HUES64 (cell line): ENCODE data around the gene MUC6.

Experiments
- H3K27ac ChIP-seq: 2 replicates; pipeline ENCODE4 v1.7.0; 2013; ENCODE audit warnings: low read depth, low read length, inconsistent platforms
- H3K27me3 ChIP-seq: 2 replicates; pipeline ENCODE4 v1.6.1; 2013; ENCODE audit warnings: mild to moderate bottlenecking, low read length; ENCODE audit not compliant: insufficient read depth
- H3K36me3 ChIP-seq: 2 replicates; pipeline ENCODE4 v1.6.1; 2013; ENCODE audit warnings: mild to moderate bottlenecking, low read length; ENCODE audit not compliant: insufficient read depth
- H3K4me1 ChIP-seq: 2 replicates; pipeline ENCODE4 v1.6.1; 2013; ENCODE audit warnings: mild to moderate bottlenecking, low read length, moderate library complexity; ENCODE audit not compliant: insufficient read depth
- H3K4me3 ChIP-seq: 2 replicates; pipeline ENCODE4 v1.5.1; 2013; ENCODE audit warnings: mild to moderate bottlenecking, low read length, moderate library complexity
- H3K9ac ChIP-seq: 2 replicates; pipeline ENCODE4 v1.6.1; 2013; ENCODE audit warnings: mild to moderate bottlenecking, low read depth, low read length
- H3K9me3 ChIP-seq: 2 replicates; pipeline ENCODE4 v1.6.1; 2013; ENCODE audit warnings: low read depth, low read length; ENCODE audit not compliant: insufficient read depth
- WGBS: fragments of 150-250, 120-280 bp; methylation state at CpG from one replicate; pipeline ENCODE4 v1.1.7; 2013; ENCODE audit warnings: missing lambda C conversion rate; 5-methylcytosine and 5-hydroxymethylcytosine counted together

Gene MUC6

DNA sequence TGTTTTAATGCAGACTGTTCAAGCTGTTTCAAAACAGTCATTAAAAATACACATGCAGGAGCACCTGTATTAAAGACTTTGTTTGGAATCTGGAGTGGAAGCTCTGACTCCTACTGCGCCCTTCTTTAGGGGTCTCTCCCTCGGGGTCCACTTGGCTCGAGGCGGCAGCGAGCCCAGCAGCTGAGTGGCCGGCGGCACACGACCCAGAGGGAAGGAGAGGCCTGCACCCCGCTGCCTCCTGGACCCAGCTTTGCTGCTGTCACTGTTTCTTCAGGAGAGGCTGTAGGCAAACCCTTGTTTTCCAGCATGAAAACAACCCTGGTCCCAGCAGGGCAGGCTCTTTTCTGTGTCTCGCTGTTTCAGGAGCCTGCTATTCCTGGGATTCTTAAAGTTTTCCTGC is 29.2 kb downstream of the MUC6 start:
- peaks cover 93% of the 10 kb centered on the region for H3K36me3 ChIP-seq
- H3K4me3 ChIP-seq, result no peak overlapping the region
- no peak overlapping the region for H3K27ac ChIP-seq
- H3K9ac ChIP-seq, result no peak overlapping the region
- no peaks in the 10 kb centered on the region for H3K4me1 ChIP-seq
- 95% methylated on average over 10 of the region's 10 CpGs for WGBS
- H3K9me3 ChIP-seq, result no peaks in the 10 kb centered on the region
- no peaks in the 10 kb centered on the region for H3K27me3 ChIP-seq

DNA sequence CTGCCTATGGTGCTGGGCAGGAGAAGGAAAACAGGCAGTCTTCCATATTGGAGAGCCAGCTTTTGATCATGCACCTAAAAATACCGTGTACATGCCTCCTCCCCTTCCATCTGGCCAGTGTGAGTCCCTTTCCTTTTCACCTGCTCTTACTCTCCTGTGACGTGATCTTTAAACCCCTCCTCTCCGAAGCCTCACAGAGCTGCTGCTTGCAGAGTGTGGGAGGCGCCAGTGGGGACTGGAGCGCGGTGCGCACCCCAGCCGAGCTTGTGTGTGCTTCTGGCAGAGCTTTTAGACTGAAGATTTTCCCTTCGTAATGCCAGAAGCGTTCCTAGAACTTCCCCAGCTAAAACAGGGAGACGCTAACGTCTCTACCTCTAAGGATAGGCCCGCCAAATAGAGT is 29.8 kb downstream of the MUC6 start:
- Histone ChIP-seq H3K36me3 (peaks cover 95% of the 10 kb centered on the region), H3K27me3 (no peaks in the 10 kb centered on the region), H3K4me1 (no peaks in the 10 kb centered on the region), H3K9ac (no peak overlapping the region), H3K27ac (no peak overlapping the region), H3K4me3 (no peak overlapping the region), H3K9me3 (no peaks in the 10 kb centered on the region)
- WGBS, result 92% methylated on average over 13 of the region's 13 CpGs

DNA sequence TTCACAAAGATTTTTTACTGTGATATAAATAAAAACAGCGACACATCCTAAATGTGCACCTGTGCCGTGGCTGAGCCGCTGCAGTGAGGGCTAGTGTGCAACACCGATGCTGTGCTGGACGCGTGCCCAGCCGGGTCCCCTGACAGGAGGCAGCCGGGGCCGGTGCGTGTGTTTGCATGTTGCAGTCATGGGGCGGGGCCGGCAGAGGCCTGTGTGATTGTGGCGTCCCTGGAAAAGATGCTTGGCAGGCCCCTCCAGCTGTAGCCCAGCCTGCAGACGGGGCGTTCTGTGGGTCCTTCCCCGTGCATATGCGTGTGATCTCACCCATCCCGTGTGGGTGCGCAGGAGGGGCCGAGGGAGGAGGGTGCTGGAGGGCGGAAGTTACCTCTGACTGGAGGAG is 30.6 kb downstream of the MUC6 start:
- WGBS, result 95% methylated on average over 21 of the region's 21 CpGs
- no peak overlapping the region; the same call in 1 of the 2 replicates for H3K9ac ChIP-seq
- H3K9me3 ChIP-seq, result no peaks in the 10 kb centered on the region

GRCh38 chr11:1003159-1003558 is 33.4 kb downstream of the MUC6 start:
- 92% methylated on average over 20 of the region's 20 CpGs for WGBS
- no peak overlapping the region for H3K9ac ChIP-seq
- H3K9me3 ChIP-seq, result no peaks in the 10 kb centered on the region
- H3K36me3 ChIP-seq, result peaks cover 72% of the 10 kb centered on the region
- no peaks in the 10 kb centered on the region for H3K4me1 ChIP-seq
- no peak overlapping the region for H3K4me3 ChIP-seq
- H3K27me3 ChIP-seq, result no peaks in the 10 kb centered on the region
- no peak overlapping the region for H3K27ac ChIP-seq

More for the DNA sequence above, 30.6 kb downstream of the MUC6 start:
- Histone ChIP-seq H3K4me1 (no peaks in the 10 kb centered on the region), H3K4me3 (no peak overlapping the region), H3K27ac (no peak overlapping the region), H3K36me3 (peaks cover 88% of the 10 kb centered on the region), H3K27me3 (no peaks in the 10 kb centered on the region)

- Histone ChIP-seq H3K9ac (no peak overlapping the region), H3K4me1 (no peaks in the 10 kb centered on the region), H3K36me3 (peaks cover 65% of the 10 kb centered on the region), H3K27ac (no peak overlapping the region), H3K9me3 (no peaks in the 10 kb centered on the region), H3K4me3 (no peak overlapping the region), H3K27me3 (no peaks in the 10 kb centered on the region)
- 97% methylated on average over 20 of the region's 20 CpGs for WGBS
These were observed 34.0 kb downstream of the MUC6 start for GRCh38 chr11:1002406-1002984.

DNA sequence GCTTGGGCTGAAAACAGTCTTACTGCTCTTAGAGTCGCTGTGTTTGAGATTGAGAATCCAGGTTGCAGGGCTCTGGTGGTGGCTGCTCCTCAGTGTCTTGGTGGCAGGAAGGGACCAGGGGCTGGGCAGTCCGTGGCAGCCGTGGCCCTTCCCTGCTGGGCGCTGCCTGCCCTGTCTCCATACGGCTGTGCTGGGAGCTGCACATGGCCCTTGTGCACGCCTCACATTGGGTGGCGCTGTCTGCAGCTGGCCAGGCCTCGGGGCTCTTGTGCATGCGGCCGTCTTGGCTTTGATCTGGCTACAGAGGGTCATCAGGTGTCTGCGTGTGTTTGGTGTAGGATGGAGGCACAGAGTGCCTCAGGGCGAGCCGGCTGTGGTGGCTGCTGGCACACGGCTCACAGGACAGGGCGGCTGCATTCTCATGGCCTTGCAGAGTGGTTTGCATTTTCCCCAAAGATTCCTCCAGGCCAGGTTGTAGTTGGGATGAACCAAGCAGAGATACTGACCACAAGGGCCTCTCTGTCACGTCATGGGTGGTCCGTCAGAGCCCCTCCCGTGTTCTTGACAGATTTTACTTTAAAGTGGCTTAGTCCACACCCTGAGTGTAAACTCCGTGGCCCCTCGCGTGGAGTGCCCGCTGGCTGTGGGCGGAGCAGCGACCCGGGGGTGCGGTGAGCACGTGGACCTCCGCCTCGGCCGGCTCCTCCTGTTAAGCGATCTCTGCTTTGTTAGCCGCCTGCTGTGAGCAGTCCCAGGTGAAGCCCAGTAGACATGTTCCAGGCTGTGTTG is 34.7 kb downstream of the MUC6 start:
- Histone ChIP-seq H3K27ac (no peak overlapping the region), H3K36me3 (peaks cover 61% of the 10 kb centered on the region), H3K9ac (no peak overlapping the region), H3K27me3 (no peaks in the 10 kb centered on the region), H3K9me3 (no peaks in the 10 kb centered on the region), H3K4me3 (no peak overlapping the region), H3K4me1 (no peaks in the 10 kb centered on the region)
- 96% methylated on average over 32 of the region's 32 CpGs for WGBS

DNA sequence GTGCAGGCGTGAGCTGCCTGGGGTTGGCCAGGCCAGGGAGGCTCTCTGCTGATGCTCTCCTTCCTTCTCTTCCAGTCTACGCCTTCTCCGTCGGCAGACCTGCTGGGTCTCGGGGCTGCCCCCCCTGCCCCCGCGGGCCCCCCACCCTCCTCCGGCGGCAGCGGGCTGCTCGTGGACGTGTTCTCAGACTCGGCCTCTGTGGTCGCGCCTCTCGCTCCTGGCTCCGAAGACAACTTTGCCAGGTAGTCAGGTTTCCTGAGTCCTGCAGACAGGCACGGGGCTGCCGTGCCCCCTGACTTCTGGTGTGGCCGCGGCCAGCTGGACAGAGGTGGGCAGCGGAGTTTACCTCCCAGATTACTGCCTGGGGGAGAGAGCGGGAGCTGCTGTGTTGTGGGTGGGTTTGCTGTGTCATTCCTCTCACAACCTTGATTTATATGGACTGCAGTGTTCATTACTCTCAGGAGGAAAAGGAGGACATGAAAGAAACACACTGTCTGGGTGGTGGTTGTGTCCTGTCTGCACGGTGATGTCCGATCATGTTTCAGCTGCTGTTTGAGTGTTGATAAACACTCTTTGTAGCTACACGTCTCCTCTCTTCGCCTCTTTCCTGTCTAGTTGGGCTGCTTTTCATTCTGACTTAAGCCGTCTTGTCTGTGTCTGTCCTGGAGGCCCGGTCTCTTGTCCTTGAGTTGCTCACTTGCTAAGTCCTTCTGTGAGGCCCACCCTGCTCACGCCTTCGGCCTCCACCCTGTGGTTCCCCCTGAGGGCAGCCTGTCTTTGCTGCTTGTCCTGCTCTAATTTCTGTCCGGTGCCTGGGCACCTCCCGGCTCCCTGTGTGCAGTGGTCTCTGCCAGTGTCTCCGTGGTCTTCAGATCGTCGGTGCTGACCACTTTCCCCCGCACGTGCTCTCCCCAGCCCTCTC is 35.9 kb downstream of the MUC6 start:
- H3K9me3 ChIP-seq, result no peaks in the 10 kb centered on the region
- no peaks in the 10 kb centered on the region for H3K27me3 ChIP-seq
- no peaks in the 10 kb centered on the region for H3K4me1 ChIP-seq
- peaks cover 58% of the 10 kb centered on the region for H3K36me3 ChIP-seq
- WGBS, result 97% methylated on average over 38 of the region's 38 CpGs
- no peak overlapping the region for H3K4me3 ChIP-seq
- no peak overlapping the region for H3K9ac ChIP-seq
- H3K27ac ChIP-seq, result no peak overlapping the region

DNA sequence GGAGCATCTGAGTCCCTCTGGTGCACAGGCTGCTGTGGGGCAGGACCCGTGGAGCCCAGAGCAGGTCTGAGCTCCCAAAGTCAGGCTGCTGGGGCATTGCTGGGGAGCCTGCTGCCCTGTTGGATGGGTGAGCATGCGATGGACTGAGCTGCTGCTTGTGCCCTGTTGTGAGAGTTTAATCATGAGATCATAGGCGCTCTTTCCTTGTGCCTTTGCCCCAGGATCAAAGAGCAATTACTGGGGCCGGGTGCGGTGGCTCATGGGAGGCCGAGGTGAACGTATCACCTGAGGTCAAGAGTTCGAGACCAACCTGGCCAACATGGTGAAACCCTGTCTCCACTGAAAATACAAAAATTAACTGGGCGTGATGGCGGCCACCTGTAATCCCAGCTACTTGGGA is 37.5 kb downstream of the MUC6 start:
- no peak overlapping the region for H3K4me3 ChIP-seq
- H3K4me1 ChIP-seq, result no peaks in the 10 kb centered on the region
- H3K9me3 ChIP-seq, result no peaks in the 10 kb centered on the region
- H3K36me3 ChIP-seq, result peaks cover 52% of the 10 kb centered on the region
- H3K27me3 ChIP-seq, result no peaks in the 10 kb centered on the region
- WGBS, result 97% methylated on average over 10 of the region's 10 CpGs
- no peak overlapping the region for H3K9ac ChIP-seq
- no peak overlapping the region for H3K27ac ChIP-seq

- Histone ChIP-seq H3K36me3 (peaks cover 52% of the 10 kb centered on the region), H3K9ac (no peak overlapping the region)
- 96% methylated on average over 14 of the region's 14 CpGs for WGBS
These were observed 38.6 kb downstream of the MUC6 start for GRCh38 chr11:997907-998306.

DNA sequence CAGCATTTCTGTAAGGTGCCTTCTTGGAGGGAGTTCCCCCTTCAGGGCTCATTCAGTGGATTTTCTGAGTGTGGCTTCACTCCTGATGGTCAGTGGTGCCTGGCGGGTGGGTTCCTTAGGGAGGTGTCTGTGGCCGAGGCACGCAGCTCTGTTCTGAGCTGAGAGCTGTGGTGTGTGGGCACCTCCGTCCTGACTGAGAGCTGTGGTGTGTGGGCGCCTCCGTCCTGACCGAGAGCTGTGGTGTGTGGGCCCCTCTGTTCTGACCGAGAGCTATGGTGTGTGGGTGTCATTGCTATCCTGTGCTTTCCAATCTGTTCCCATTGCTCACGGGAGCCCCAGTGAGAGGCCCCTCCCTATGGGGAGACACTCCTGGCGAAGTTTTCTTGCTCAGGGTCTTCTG is 39.8 kb downstream of the MUC6 start:
- Histone ChIP-seq H3K27me3 (no peaks in the 10 kb centered on the region), H3K9me3 (no peaks in the 10 kb centered on the region), H3K27ac (no peak overlapping the region), H3K36me3 (peaks cover 49% of the 10 kb centered on the region), H3K9ac (no peak overlapping the region), H3K4me3 (no peak overlapping the region), H3K4me1 (no peaks in the 10 kb centered on the region)
- 93% methylated on average over 10 of the region's 10 CpGs for WGBS

More at GRCh38 chr11:997907-998306, 38.6 kb downstream of the MUC6 start:
- no peak overlapping the region for H3K4me3 ChIP-seq
- no peaks in the 10 kb centered on the region for H3K9me3 ChIP-seq
- H3K4me1 ChIP-seq, result no peaks in the 10 kb centered on the region
- no peaks in the 10 kb centered on the region for H3K27me3 ChIP-seq
- no peak overlapping the region for H3K27ac ChIP-seq
